GM10248 (cell line): ENCODE measurements around the gene DRG2.

Experiments used
- CTCF ChIA-PET: fragments of 300-600 bp; sonication (Branson Sonifier 250); formaldehyde crosslinking; extraction: SDS; loops from one replicate; lab custom pipeline; 2021; ENCODE audit warnings: antibody characterized with exemption; lab: Yijun Ruan, JAX
- POLR2A ChIA-PET: fragments of 350-650 bp; sonication (Branson Sonifier 250); formaldehyde crosslinking; extraction: SDS; loops from one replicate; lab custom pipeline; 2020; ENCODE audit warnings: antibody characterized with exemption; lab: Yijun Ruan, JAX
- DNase-seq: peaks from one replicate; pipeline ENCODE4 v3.0.0; 2012; ENCODE audit errors: extremely low spot score
- TF ChIP-seq, protein P1 (sequence below): IDR thresholded peaks from 2 replicates; pipeline ENCODE4 v1.5.1; 2012; ENCODE audit warnings: mild to moderate bottlenecking, low read depth; ENCODE audit errors: extremely low read depth, missing control alignments, control extremely low read depth

DRG2 gene

GRCh38 chr17:18108401-18109312 lies 20.9 kb downstream of the DRG2 start, which contains the start of gene MYO15A:
Gene MYO15A (plus strand): TSS chr17:18108756. CDS start chr17:18118801, 10,045 bp downstream.
- TF ChIP-seq, protein P1, sequence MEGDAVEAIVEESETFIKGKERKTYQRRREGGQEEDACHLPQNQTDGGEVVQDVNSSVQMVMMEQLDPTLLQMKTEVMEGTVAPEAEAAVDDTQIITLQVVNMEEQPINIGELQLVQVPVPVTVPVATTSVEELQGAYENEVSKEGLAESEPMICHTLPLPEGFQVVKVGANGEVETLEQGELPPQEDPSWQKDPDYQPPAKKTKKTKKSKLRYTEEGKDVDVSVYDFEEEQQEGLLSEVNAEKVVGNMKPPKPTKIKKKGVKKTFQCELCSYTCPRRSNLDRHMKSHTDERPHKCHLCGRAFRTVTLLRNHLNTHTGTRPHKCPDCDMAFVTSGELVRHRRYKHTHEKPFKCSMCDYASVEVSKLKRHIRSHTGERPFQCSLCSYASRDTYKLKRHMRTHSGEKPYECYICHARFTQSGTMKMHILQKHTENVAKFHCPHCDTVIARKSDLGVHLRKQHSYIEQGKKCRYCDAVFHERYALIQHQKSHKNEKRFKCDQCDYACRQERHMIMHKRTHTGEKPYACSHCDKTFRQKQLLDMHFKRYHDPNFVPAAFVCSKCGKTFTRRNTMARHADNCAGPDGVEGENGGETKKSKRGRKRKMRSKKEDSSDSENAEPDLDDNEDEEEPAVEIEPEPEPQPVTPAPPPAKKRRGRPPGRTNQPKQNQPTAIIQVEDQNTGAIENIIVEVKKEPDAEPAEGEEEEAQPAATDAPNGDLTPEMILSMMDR = no peak
- POLR2A ChIA-PET = no interaction called here
- CTCF ChIA-PET = interaction anchor here (0.8 to 1.5 kb wide), 2 partner anchors 7 to 16 kb away, joined by 3 read pairs; no protein-coding TSS in a partner anchor
- DNase-seq = no peak

DNA sequence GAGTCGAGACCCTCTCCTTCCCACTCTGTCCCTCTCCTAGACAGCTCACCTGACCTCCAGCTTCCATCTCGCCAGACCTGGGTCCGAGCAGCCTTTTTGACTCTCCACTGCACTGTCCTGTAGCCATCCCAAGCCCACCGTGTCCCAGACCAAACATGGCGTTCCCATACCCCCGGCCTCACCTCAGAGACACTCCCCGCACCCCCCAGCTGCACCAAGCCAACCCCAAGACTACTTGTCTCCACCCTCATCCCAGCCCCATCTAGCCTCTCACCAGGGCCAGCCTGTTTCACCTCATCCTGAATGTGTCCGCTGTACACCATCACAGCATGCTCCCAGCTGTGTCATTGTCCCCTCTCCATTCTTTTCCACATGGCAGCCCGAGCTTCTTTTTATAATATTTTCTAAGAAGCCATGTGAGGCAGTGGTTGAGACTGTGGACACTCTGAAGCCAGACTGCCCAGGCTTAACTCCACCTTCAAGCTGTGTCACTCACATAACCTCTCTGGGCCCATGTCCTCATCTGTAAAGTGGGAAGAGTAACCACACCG lies 22.3 kb downstream of the DRG2 start:
- ChIA-PET POLR2A (no interaction called here), CTCF (interaction anchor here (1.5 kb wide), 1 partner anchor 9 kb away, joined by 3 read pairs; no protein-coding TSS in a partner anchor)
- TF ChIP-seq, protein P1 = no peak
- DNase-seq = no peak

GRCh38 chr17:18110636-18111145 lies 22.9 kb downstream of the DRG2 start:
- DNase-seq = no peak
- ChIA-PET POLR2A (no interaction called here), CTCF (interaction anchor here (1.5 kb wide), 1 partner anchor 9 kb away, joined by 3 read pairs; no protein-coding TSS in a partner anchor)
- TF ChIP-seq, protein P1 = no peak

GRCh38 chr17:18111330-18111971 lies 23.7 kb downstream of the DRG2 start:
- no peak for DNase-seq
- ChIA-PET CTCF (interaction anchor here (0.7 kb wide), 1 partner anchor 9 kb away, joined by 3 read pairs; no protein-coding TSS in a partner anchor), POLR2A (no interaction called here)
- TF ChIP-seq, protein P1 = no peak

GRCh38 chr17:18115517-18115916 lies 27.8 kb downstream of the DRG2 start:
- ChIA-PET POLR2A (no interaction called here), CTCF (interaction anchor here (0.7 to 1.2 kb wide), 3 partner anchors 10 to 27 kb away, joined by 3 to 4 read pairs (median 3); no protein-coding TSS in a partner anchor)
- DNase-seq = no peak
- TF ChIP-seq, protein P1 = no peak

- ChIA-PET POLR2A (no interaction called here), CTCF (interaction anchor here (0.7 to 1.1 kb wide), 2 partner anchors 11 to 26 kb away, joined by 3 to 4 read pairs; no protein-coding TSS in a partner anchor)
- TF ChIP-seq, protein P1 = no peak
- no peak for DNase-seq
Observed at GRCh38 chr17:18116078-18116477, 28.3 kb downstream of the DRG2 start.
